Activated CD8-positive, alpha-beta T cell treated with anti-CD3 and anti-CD28 coated beads, Interleukin-2, amount 10 ng/mL, durations not matched to agents 7 days and 5 days (primary cell): ENCODE data around the gene UBE2E3. TPM values are rescaled to one million over a fixed set of nuclear protein-coding genes. Genes with fewer than 3 reads are reported as not detected.

Experiments
- ATAC-seq: fragments of 150-1000 bp; cut with Tn5 transposase; one replicate; pipeline ENCODE4 v1.10.0; 2021; ENCODE audit warnings: moderate library complexity
- CTCF ChIA-PET: fragments of 350-600 bp; sonication (Branson Sonifier 250); formaldehyde crosslinking; loops from one replicate; lab custom pipeline; 2021; ENCODE audit warnings: antibody characterized with exemption; lab: Charles Lee
- POLR2A ChIA-PET: fragments of 350-600 bp; sonication (Branson Sonifier 250); formaldehyde crosslinking; loops from one replicate; lab custom pipeline; 2021; ENCODE audit warnings: antibody characterized with exemption; lab: Charles Lee
- DNase-seq: peaks from one replicate; pipeline ENCODE4 v3.0.0-alpha.2; 2020
- H3K27ac Mint-ChIP-seq: one replicate; pipeline ENCODE4 v1.8.0; 2021; ENCODE audit warnings: mild to moderate bottlenecking, mixed read lengths
- H3K27me3 Mint-ChIP-seq: one replicate; pipeline ENCODE4 v1.8.0; 2021; ENCODE audit warnings: low read depth, mixed read lengths
- H3K36me3 Mint-ChIP-seq: one replicate; pipeline ENCODE4 v1.8.0; 2021; ENCODE audit warnings: low read depth, mixed read lengths
- H3K4me1 Mint-ChIP-seq: one replicate; pipeline ENCODE4 v1.8.0; 2021; ENCODE audit warnings: low read depth, mixed read lengths
- H3K4me3 Mint-ChIP-seq: one replicate; pipeline ENCODE4 v1.8.0; 2021; ENCODE audit warnings: mild to moderate bottlenecking, mixed read lengths
- H3K9me3 Mint-ChIP-seq: one replicate; pipeline ENCODE4 v1.8.0; 2022; ENCODE audit warnings: mixed read lengths; ENCODE audit not compliant: insufficient read depth
- total RNA-seq, 2 experiments: library from RNA; stranded (reverse); gene quantifications; one replicate each; pipeline ENCODE4 v1.2.3, GENCODE V29; 2021

UBE2E3 gene
- total RNA-seq, 2 experiments from 2014 or later = 28.4 to 36.7 TPM

- H3K27ac Mint-ChIP-seq = no peak overlapping the region
- ChIA-PET CTCF (interaction anchor here (1.4 kb wide), 1 partner anchor 28 kb away, joined by 3 read pairs; the partner anchor contains the start of gene UBE2E3), POLR2A (no interaction called here)
- H3K9me3 Mint-ChIP-seq = no peaks in the 10 kb centered on the region
- peaks cover 22% of the 10 kb centered on the region for H3K27me3 Mint-ChIP-seq
- H3K4me1 Mint-ChIP-seq = no peaks in the 10 kb centered on the region
- DNase-seq (no peak), ATAC-seq (no peak)
- no peak overlapping the region for H3K4me3 Mint-ChIP-seq
- no peaks in the 10 kb centered on the region for H3K36me3 Mint-ChIP-seq
Observed at GRCh38 chr2:180952731-180953336, 27.6 kb upstream of the UBE2E3 start.

- Mint-ChIP-seq H3K4me1 (no peaks in the 10 kb centered on the region), H3K27me3 (peaks cover 23% of the 10 kb centered on the region), H3K27ac (no peak overlapping the region), H3K9me3 (no peaks in the 10 kb centered on the region), H3K36me3 (no peaks in the 10 kb centered on the region), H3K4me3 (no peak overlapping the region)
- POLR2A ChIA-PET = no interaction called here
- DNase-seq (no peak), ATAC-seq (no peak)
- CTCF ChIA-PET = interaction anchor here (1.4 kb wide), 1 partner anchor 27 kb away, joined by 3 read pairs; the partner anchor contains the start of gene UBE2E3
Observed at GRCh38 chr2:180953550-180953949, 26.9 kb upstream of the UBE2E3 start.

GRCh38 chr2:180955101-180955500 is 25.3 kb upstream of the UBE2E3 start:
- POLR2A ChIA-PET = no interaction called here
- CTCF ChIA-PET = no interaction called here
- H3K4me3 Mint-ChIP-seq = no peak overlapping the region
- H3K27ac Mint-ChIP-seq = no peak overlapping the region
- peaks cover 22% of the 10 kb centered on the region for H3K27me3 Mint-ChIP-seq
- no peaks in the 10 kb centered on the region for H3K9me3 Mint-ChIP-seq
- no peak for DNase-seq
- H3K4me1 Mint-ChIP-seq = no peaks in the 10 kb centered on the region
- ATAC-seq = no peak
- H3K36me3 Mint-ChIP-seq = no peaks in the 10 kb centered on the region

- Mint-ChIP-seq H3K9me3 (no peaks in the 10 kb centered on the region), H3K27me3 (peaks cover 22% of the 10 kb centered on the region), H3K36me3 (no peaks in the 10 kb centered on the region), H3K27ac (no peak overlapping the region), H3K4me1 (no peaks in the 10 kb centered on the region), H3K4me3 (no peak overlapping the region)
- DNase-seq (no peak), ATAC-seq (no peak)
- ChIA-PET POLR2A (no interaction called here), CTCF (no interaction called here)
Observed at GRCh38 chr2:180959787-180960186, 20.6 kb upstream of the UBE2E3 start.

GRCh38 chr2:180960982-180961381 is 19.4 kb upstream of the UBE2E3 start:
- ATAC-seq (no peak), DNase-seq (no peak)
- POLR2A ChIA-PET = no interaction called here
- H3K27ac Mint-ChIP-seq = no peak overlapping the region
- no peaks in the 10 kb centered on the region for H3K9me3 Mint-ChIP-seq
- H3K4me3 Mint-ChIP-seq = no peak overlapping the region
- H3K27me3 Mint-ChIP-seq = peaks cover 19% of the 10 kb centered on the region
- no peaks in the 10 kb centered on the region for H3K4me1 Mint-ChIP-seq
- no peaks in the 10 kb centered on the region for H3K36me3 Mint-ChIP-seq
- CTCF ChIA-PET = no interaction called here

GRCh38 chr2:180962727-180963314 is 17.6 kb upstream of the UBE2E3 start:
- CTCF ChIA-PET = no interaction called here
- Mint-ChIP-seq H3K4me1 (no peaks in the 10 kb centered on the region), H3K27ac (no peak overlapping the region), H3K4me3 (no peak overlapping the region), H3K36me3 (no peaks in the 10 kb centered on the region), H3K9me3 (no peaks in the 10 kb centered on the region), H3K27me3 (peaks cover 22% of the 10 kb centered on the region)
- POLR2A ChIA-PET = no interaction called here
- DNase-seq (no peak), ATAC-seq (no peak)

- no peak overlapping the region for H3K4me3 Mint-ChIP-seq
- CTCF ChIA-PET = interaction anchor here (1.3 to 1.4 kb wide), 2 partner anchors 14 to 15 kb away, joined by 4 to 6 read pairs; partner anchors contain the start of gene UBE2E3
- POLR2A ChIA-PET = interaction anchor here (1.3 kb wide), 1 partner anchor 13 kb away, joined by 3 read pairs; no protein-coding TSS in a partner anchor
- no peaks in the 10 kb centered on the region for H3K9me3 Mint-ChIP-seq
- no peak overlapping the region for H3K27ac Mint-ChIP-seq
- ATAC-seq (no peak), DNase-seq (no peak)
- H3K36me3 Mint-ChIP-seq = no peaks in the 10 kb centered on the region
- no peaks in the 10 kb centered on the region for H3K4me1 Mint-ChIP-seq
- peaks cover 24% of the 10 kb centered on the region for H3K27me3 Mint-ChIP-seq
Observed at GRCh38 chr2:180966378-180966777, 14.0 kb upstream of the UBE2E3 start.

GRCh38 chr2:180969124-180969523 is 11.3 kb upstream of the UBE2E3 start:
- H3K27ac Mint-ChIP-seq = no peak overlapping the region
- no peaks in the 10 kb centered on the region for H3K36me3 Mint-ChIP-seq
- DNase-seq (no peak), ATAC-seq (no peak)
- H3K4me3 Mint-ChIP-seq = no peak overlapping the region
- ChIA-PET POLR2A (no interaction called here), CTCF (interaction anchor here (1.5 to 3.9 kb wide), 3 partner anchors 10 to 90 kb away, joined by 4 to 26 read pairs (median 5); partner anchors contain the start of gene UBE2E3)
- peaks cover 16% of the 10 kb centered on the region for H3K27me3 Mint-ChIP-seq
- no peaks in the 10 kb centered on the region for H3K9me3 Mint-ChIP-seq
- no peaks in the 10 kb centered on the region for H3K4me1 Mint-ChIP-seq

- peaks cover 19% of the 10 kb centered on the region for H3K27me3 Mint-ChIP-seq
- DNase-seq = no peak
- H3K27ac Mint-ChIP-seq = no peak overlapping the region
- no peak overlapping the region for H3K4me3 Mint-ChIP-seq
- H3K9me3 Mint-ChIP-seq = no peaks in the 10 kb centered on the region
- ChIA-PET POLR2A (no interaction called here), CTCF (interaction anchor here (1.5 to 3.9 kb wide), 3 partner anchors 9 to 89 kb away, joined by 4 to 26 read pairs (median 5); partner anchors contain the start of gene UBE2E3)
- no peaks in the 10 kb centered on the region for H3K36me3 Mint-ChIP-seq
- no peaks in the 10 kb centered on the region for H3K4me1 Mint-ChIP-seq
- ATAC-seq = no peak
Observed at GRCh38 chr2:180970016-180970415, 10.4 kb upstream of the UBE2E3 start.

- no peaks in the 10 kb centered on the region for H3K9me3 Mint-ChIP-seq
- H3K4me1 Mint-ChIP-seq = no peaks in the 10 kb centered on the region
- CTCF ChIA-PET = interaction anchor here (3.9 kb wide), 1 partner anchor 9 kb away, joined by 26 read pairs; the partner anchor contains the start of gene UBE2E3
- DNase-seq (no peak), ATAC-seq (no peak)
- H3K27me3 Mint-ChIP-seq = peaks cover 26% of the 10 kb centered on the region
- POLR2A ChIA-PET = no interaction called here
- no peak overlapping the region for H3K27ac Mint-ChIP-seq
- no peaks in the 10 kb centered on the region for H3K36me3 Mint-ChIP-seq
- no peak overlapping the region for H3K4me3 Mint-ChIP-seq
Observed at GRCh38 chr2:180971811-180972210, 8.6 kb upstream of the UBE2E3 start.

GRCh38 chr2:180975585-180975984 is 4.8 kb upstream of the UBE2E3 start:
- H3K36me3 Mint-ChIP-seq = no peaks in the 10 kb centered on the region
- no peak overlapping the region for H3K27ac Mint-ChIP-seq
- POLR2A ChIA-PET = no interaction called here
- H3K27me3 Mint-ChIP-seq = peaks cover 45% of the 10 kb centered on the region
- H3K4me3 Mint-ChIP-seq = no peak overlapping the region
- CTCF ChIA-PET = no interaction called here
- DNase-seq = no peak
- ATAC-seq = no peak
- H3K4me1 Mint-ChIP-seq = peaks cover 7% of the 10 kb centered on the region
- no peaks in the 10 kb centered on the region for H3K9me3 Mint-ChIP-seq
